ENCODE measurements around the gene MCOLN1. TPM values are rescaled to one million over a fixed set of nuclear protein-coding genes. Genes with fewer than 3 reads are reported as not detected.
A peak's percentile ranks its signal among the peaks of the same experiment; 100 is the strongest.

Gene MCOLN1
- total and polyA plus RNA-seq, 9 donors = 6.1 to 20.4 (median 13.6) TPM

GRCh38 chr19:7520131-7521051 lies 2.0 kb upstream of the MCOLN1 start:
- H3K27ac ChIP-seq = no peak overlapping the region
- H3K27me3 ChIP-seq = no peaks in the 10 kb centered on the region
- no peak overlapping the region for H3K4me3 ChIP-seq
- DNase-seq = peak in 3 of 5 donors; percentile 42 to 61 (median 43)
- H3K9me3 ChIP-seq = no peaks in the 10 kb centered on the region
- no peaks in the 10 kb centered on the region for H3K36me3 ChIP-seq
- intact Hi-C loops (cut with DNase I) = loop anchor here in 1 of 4 donors (10.0 kb wide), 1 partner anchor 126 kb away; no protein-coding TSS in a partner anchor
- 73 to 82% (median 77%) methylated on average over 49 to 51 of the region's 51 CpGs for WGBS, 3 donors
- H3K4me1 ChIP-seq (ENCODE audit: insufficient read depth) = peaks cover 16% of the 10 kb centered on the region
- TF ChIP-seq POLR2A (IDR thresholded peaks at IDR 0.05) = no peak
- no peak for TF ChIP-seq EP300 (IDR thresholded peaks at IDR 0.05)
- TF ChIP-seq CTCF (IDR thresholded peaks at IDR 0.05) = no peak

GRCh38 chr19:7521551-7522071 lies 813 bp upstream of the MCOLN1 start:
- WGBS, 3 donors = 30 to 35% (median 31%) methylated on average over 10 of the region's 10 CpGs
- Histone ChIP-seq H3K27ac (peak overlapping the region in 1 of 2 donors; percentile 51), H3K4me1 (ENCODE audit: insufficient read depth) (peaks cover 16% of the 10 kb centered on the region), H3K27me3 (no peaks in the 10 kb centered on the region), H3K36me3 (no peaks in the 10 kb centered on the region), H3K4me3 (no peak overlapping the region), H3K9me3 (no peaks in the 10 kb centered on the region)
- DNase-seq = no peak
- intact Hi-C loops (cut with DNase I) = loop anchor here in 1 of 4 donors (10.0 kb wide), 1 partner anchor 127 kb away; no protein-coding TSS in a partner anchor
- TF ChIP-seq EP300 (IDR thresholded peaks at IDR 0.05) (no peak), CTCF (IDR thresholded peaks at IDR 0.05) (no peak), POLR2A (IDR thresholded peaks at IDR 0.05) (no peak)

GRCh38 chr19:7522923-7523667 lies 671 bp downstream of the MCOLN1 start:
- Histone ChIP-seq H3K27me3 (no peaks in the 10 kb centered on the region), H3K36me3 (no peaks in the 10 kb centered on the region), H3K27ac (no peak overlapping the region), H3K4me1 (ENCODE audit: insufficient read depth) (peaks cover 12% of the 10 kb centered on the region), H3K9me3 (no peaks in the 10 kb centered on the region), H3K4me3 (peak overlapping the region; percentile 63)
- peak in 2 of 5 donors; percentile 27 to 41 for DNase-seq
- no peak for TF ChIP-seq POLR2A (IDR thresholded peaks at IDR 0.05)
- no peak for TF ChIP-seq EP300 (IDR thresholded peaks at IDR 0.05)
- TF ChIP-seq CTCF (IDR thresholded peaks at IDR 0.05) = no peak
- 6% methylated on average over 20 to 23 of the region's 23 CpGs for WGBS, 3 donors
- intact Hi-C loops (cut with DNase I) = loop anchor here in 2 of 4 donors (1.0 to 10.0 kb wide), 2 partner anchors 42 to 128 kb away; no protein-coding TSS in a partner anchor

GRCh38 chr19:7524523-7524922 lies 2.1 kb downstream of the MCOLN1 start:
- Histone ChIP-seq H3K27ac (no peak overlapping the region), H3K36me3 (no peaks in the 10 kb centered on the region), H3K4me1 (ENCODE audit: insufficient read depth) (peaks cover 12% of the 10 kb centered on the region), H3K9me3 (no peaks in the 10 kb centered on the region), H3K4me3 (no peak overlapping the region), H3K27me3 (no peaks in the 10 kb centered on the region)
- TF ChIP-seq POLR2A (IDR thresholded peaks at IDR 0.05) (no peak), CTCF (IDR thresholded peaks at IDR 0.05) (no peak), EP300 (IDR thresholded peaks at IDR 0.05) (no peak)
- intact Hi-C loops (cut with DNase I) = loop anchor here in 1 of 4 donors (10.0 kb wide), 1 partner anchor 130 kb away; no protein-coding TSS in a partner anchor
- 89 to 93% (median 91%) methylated on average over 5 of the region's 5 CpGs for WGBS, 3 donors
- no peak for DNase-seq

Measured in ovary (tissue), 9 donors.